ENCODE measurements around the gene ANKS6.

The ANKS6 gene

DNA sequence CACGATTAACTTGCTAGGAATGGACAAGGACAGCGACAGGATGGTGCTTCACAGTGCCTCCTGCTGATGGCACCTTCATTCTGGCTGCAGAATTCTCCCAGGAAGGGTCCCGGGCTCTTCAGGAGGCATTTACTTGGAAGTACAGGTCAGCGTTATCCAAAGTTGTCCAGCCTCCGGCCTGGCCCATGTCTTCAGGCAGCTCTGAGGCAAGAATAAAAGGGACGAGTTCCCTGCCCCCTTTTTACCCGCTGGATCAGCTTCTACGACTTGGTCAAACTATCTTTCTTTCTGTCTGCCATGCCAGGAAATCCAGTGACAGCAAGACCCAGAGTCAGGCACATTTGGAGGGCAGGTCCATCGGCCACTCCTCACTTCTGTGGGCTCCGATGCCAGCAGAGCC, 64.3 kb downstream of the ANKS6 start:
- no peak for TF ChIP-seq ZNF274 (IDR thresholded peaks at IDR 0.05; ENCODE audit: low read depth, low read length)
- no peak overlapping the region for H3K4me3 ChIP-seq (ENCODE audit: low read length)

GRCh38 chr9:98730871-98731270, 65.5 kb downstream of the ANKS6 start:
- no peak overlapping the region for H3K4me3 ChIP-seq (ENCODE audit: low read length)
- TF ChIP-seq ZNF274 (IDR thresholded peaks at IDR 0.05; ENCODE audit: low read depth, low read length) = no peak

GRCh38 chr9:98728500-98728899, 67.9 kb downstream of the ANKS6 start:
- TF ChIP-seq ZNF274 (IDR thresholded peaks at IDR 0.05; ENCODE audit: low read depth, low read length) = no peak
- no peak overlapping the region for H3K4me3 ChIP-seq (ENCODE audit: low read length)

DNA sequence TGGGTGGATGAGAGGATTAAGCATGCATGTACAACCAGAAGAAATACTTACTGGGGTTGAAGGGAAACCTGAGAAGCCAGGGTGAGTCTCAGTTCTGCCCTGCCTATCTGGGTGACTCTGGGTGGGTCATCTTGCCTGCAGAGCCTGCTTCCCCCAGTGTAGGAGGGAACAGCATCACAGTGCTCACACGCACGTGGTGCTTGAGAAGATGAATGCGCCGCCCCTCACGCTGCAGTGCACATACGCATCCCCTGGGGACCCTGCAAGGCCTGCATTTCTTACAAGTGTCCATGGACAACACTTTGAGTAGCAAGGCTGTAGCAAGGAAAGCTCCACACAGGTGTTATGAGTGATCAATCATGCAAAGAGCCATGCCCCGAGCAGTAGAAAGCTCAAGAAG, 68.9 kb downstream of the ANKS6 start:
- no peak overlapping the region for H3K4me3 ChIP-seq (ENCODE audit: low read length)
- TF ChIP-seq ZNF274 (IDR thresholded peaks at IDR 0.05; ENCODE audit: low read depth, low read length) = no peak

DNA sequence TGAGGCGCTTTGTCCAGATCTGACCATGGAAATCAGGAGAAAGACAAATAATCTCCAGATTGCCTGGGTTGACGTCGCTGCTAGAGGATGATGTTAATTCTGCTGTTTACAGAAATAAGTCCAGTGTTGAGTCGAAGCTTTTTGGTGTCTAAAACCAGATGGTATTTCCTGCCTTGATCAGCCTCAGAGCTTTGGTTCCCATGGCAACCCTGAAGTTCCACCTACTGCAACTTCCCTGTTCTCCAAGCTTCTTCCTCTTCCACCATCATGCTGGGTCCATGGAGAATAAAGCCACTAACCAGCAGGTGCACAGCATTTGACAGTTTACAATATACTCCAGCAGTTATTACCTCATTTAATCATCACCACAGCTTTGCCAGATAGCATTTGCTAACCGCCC, 69.6 kb downstream of the ANKS6 start:
- H3K4me3 ChIP-seq (ENCODE audit: low read length) = no peak overlapping the region
- TF ChIP-seq ZNF274 (IDR thresholded peaks at IDR 0.05; ENCODE audit: low read depth, low read length) = no peak

DNA sequence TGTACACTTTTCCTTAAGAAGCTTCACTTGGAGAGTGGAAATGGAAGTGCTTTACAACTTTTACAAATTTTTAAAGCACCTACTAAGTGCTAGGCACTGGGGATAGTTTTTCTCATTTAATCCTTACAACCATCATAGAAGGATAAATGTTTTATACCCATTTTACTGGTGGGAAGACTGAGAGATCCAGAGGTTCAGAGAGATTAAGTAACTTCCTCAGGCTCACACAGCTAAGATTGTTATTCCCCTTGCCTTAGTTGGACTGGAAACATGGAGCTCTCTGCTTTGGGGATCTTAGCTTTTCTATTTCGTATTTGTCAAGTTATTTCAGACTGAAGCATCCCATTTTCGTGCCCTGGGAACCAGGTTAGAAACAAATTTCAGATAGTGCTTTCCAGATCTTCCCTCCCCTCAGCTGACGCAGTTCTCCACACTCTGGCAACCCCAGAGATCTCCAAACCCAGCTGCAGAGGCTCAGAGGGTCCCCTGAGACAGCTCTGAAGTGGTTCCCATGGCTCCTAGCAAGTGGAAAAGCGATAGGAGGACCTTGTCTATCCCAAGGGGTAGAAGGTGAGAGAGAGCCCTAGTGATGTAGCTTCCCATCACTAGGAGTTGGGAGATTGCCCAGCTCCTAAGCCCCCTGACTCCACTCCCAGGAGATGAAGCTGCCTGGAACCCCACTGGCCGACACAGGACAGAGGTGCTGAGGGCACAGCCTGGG, 71.4 kb downstream of the ANKS6 start:
- no peak overlapping the region for H3K4me3 ChIP-seq (ENCODE audit: low read length)
- no peak for TF ChIP-seq ZNF274 (IDR thresholded peaks at IDR 0.05; ENCODE audit: low read depth, low read length)

DNA sequence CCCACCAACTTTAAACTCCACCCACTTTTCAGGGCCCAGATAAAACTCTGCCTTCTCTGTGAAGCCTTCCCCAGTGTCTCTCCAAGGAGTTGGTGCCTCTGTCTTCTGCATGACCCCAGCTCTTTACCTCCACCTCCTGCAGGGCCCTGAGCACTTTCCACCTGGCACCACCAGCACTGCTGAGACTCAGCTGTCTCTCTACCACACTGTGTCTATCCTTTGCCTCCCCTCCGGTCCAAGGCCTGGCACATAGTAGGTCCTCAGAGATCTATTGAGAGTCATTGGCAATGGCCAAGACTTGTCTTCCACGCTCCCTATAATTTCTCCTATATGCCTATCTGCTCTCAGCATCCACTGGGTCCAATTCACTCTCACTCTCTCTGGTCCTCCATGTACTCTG, 74.7 kb downstream of the ANKS6 start:
- no peak for TF ChIP-seq ZNF274 (IDR thresholded peaks at IDR 0.05; ENCODE audit: low read depth, low read length)
- H3K4me3 ChIP-seq (ENCODE audit: low read length) = no peak overlapping the region

GRCh38 chr9:98720402-98720801, 76.0 kb downstream of the ANKS6 start:
- no peak for TF ChIP-seq ZNF274 (IDR thresholded peaks at IDR 0.05; ENCODE audit: low read depth, low read length)

GRCh38 chr9:98719055-98719454, 77.3 kb downstream of the ANKS6 start:
- H3K4me3 ChIP-seq (ENCODE audit: low read length) = no peak overlapping the region
- no peak for TF ChIP-seq ZNF274 (IDR thresholded peaks at IDR 0.05; ENCODE audit: low read depth, low read length)

More at GRCh38 chr9:98720402-98720801, 76.0 kb downstream of the ANKS6 start:
- H3K4me3 ChIP-seq (ENCODE audit: low read length) = no peak overlapping the region

GRCh38 chr9:98714833-98715232, 81.5 kb downstream of the ANKS6 start:
- no peak for TF ChIP-seq ZNF274 (IDR thresholded peaks at IDR 0.05; ENCODE audit: low read depth, low read length)
- H3K4me3 ChIP-seq (ENCODE audit: low read length) = no peak overlapping the region

GRCh38 chr9:98712987-98713386, 83.4 kb downstream of the ANKS6 start:
- H3K4me3 ChIP-seq (ENCODE audit: low read length) = no peak overlapping the region
- no peak for TF ChIP-seq ZNF274 (IDR thresholded peaks at IDR 0.05; ENCODE audit: low read depth, low read length)

GRCh38 chr9:98709968-98710965, 86.1 kb downstream of the ANKS6 start:
- no peak overlapping the region for H3K4me3 ChIP-seq (ENCODE audit: low read length)
- no peak for TF ChIP-seq ZNF274 (IDR thresholded peaks at IDR 0.05; ENCODE audit: low read depth, low read length)

DNA sequence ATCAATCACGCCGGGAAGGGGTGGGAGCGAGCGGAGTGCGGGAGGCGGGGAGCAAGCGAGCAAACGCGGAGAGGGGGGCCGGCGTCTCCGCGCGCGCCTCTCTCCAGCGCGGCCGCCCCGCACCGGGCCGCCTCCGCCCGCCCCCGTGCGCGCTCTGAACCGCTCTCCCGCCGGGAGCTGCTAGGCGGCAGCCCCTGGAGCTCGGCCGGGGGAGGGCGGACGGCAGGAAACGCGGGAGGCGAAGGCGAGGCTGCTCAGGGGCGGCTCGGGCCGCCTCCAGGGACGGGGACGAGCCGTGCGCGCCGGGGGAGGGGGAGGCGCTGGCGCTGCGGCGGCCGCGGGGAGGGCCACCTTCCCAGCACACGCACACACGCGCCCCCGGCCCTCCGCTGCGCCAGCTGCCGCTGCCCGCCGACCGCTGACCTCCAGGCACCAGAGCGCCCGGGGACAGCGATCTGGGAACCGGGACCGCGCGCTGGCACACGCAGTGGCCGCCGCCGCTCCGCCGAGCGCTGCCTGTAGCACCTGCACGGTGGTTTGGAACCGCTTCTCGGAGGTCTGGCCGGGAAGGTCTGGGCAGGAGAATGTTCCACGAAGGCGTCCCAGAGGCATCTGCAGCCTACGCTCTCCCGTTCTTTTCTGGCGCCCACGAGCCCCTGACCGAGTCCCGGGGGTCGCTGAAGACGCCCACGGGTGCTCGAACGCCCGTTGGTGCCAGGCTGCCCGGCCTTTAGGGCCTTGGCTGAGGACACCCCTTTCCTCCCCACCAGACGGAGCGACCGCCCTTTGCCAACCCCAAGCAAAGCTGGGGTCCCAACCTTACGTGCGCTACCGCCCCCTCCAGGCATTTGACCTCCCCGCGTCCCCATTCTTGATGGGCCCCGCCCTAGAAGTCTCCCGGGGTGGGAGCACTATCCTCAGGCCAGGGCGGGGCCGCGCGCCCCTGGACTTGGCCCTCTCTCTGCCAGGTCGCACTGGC, 87.1 kb downstream of the ANKS6 start, which contains the start of gene GABBR2:
Gene GABBR2, minus strand, starts transcription at position 3 of the 979 bp plus-strand sequence. CDS start 198 bp downstream, outside the sequence.
- H3K4me3 ChIP-seq (ENCODE audit: low read length) = no peak within 1 kb of the TSS; the same call in 1 of the 2 replicates
- no peak for TF ChIP-seq ZNF274 (IDR thresholded peaks at IDR 0.05; ENCODE audit: low read depth, low read length)

Data from GM08714 (cell line).